ENCODE data around the gene SERPINB1. TPM values are rescaled to one million over a fixed set of nuclear protein-coding genes. Genes with fewer than 3 reads are reported as not detected.

The SERPINB1 gene
- total RNA-seq, 1 donor: 324 TPM

- DNase-seq (ENCODE audit: low read depth in 2 of 3, low spot score in 2 of 3): no peak
Observed at GRCh38 chr6:2795162-2795561, 46.5 kb downstream of the SERPINB1 start.

- DNase-seq (ENCODE audit: low read depth in 2 of 3, low spot score in 2 of 3): no peak
Observed at GRCh38 chr6:2794171-2794730, 47.4 kb downstream of the SERPINB1 start.

- DNase-seq (ENCODE audit: low read depth in 2 of 3, low spot score in 2 of 3): peak in 2 of 3 donors; percentile 76 to 82
Observed at GRCh38 chr6:2793534-2794151, 48.0 kb downstream of the SERPINB1 start.

- DNase-seq (ENCODE audit: low read depth in 2 of 3, low spot score in 2 of 3): no peak
Observed at GRCh38 chr6:2792330-2793110, 49.1 kb downstream of the SERPINB1 start.

- no peak for DNase-seq (ENCODE audit: low read depth in 2 of 3, low spot score in 2 of 3)
Observed at GRCh38 chr6:2791450-2791974, 50.2 kb downstream of the SERPINB1 start.

- DNase-seq (ENCODE audit: low read depth in 2 of 3, low spot score in 2 of 3): peak in 2 of 3 donors; percentile 80 to 87
Observed at GRCh38 chr6:2790588-2791449, 50.8 kb downstream of the SERPINB1 start.

GRCh38 chr6:2786269-2786668, 55.4 kb downstream of the SERPINB1 start:
- DNase-seq (ENCODE audit: low read depth in 2 of 3, low spot score in 2 of 3): no peak

- DNase-seq (ENCODE audit: low read depth in 2 of 3, low spot score in 2 of 3): no peak
Observed at GRCh38 chr6:2784930-2785329, 56.7 kb downstream of the SERPINB1 start.

- no peak for DNase-seq (ENCODE audit: low read depth in 2 of 3, low spot score in 2 of 3)
Observed at GRCh38 chr6:2784061-2784460, 57.6 kb downstream of the SERPINB1 start.

- peak in 2 of 3 donors; percentile 73 to 90 for DNase-seq (ENCODE audit: low read depth in 2 of 3, low spot score in 2 of 3)
Observed at GRCh38 chr6:2783188-2783963, 58.3 kb downstream of the SERPINB1 start.

- peak in 1 of 3 donors; percentile 32 for DNase-seq (ENCODE audit: low read depth in 2 of 3, low spot score in 2 of 3)
Observed at GRCh38 chr6:2782825-2783187, 58.9 kb downstream of the SERPINB1 start.

GRCh38 chr6:2782356-2782708, 59.3 kb downstream of the SERPINB1 start:
- no peak for DNase-seq (ENCODE audit: low read depth in 2 of 3, low spot score in 2 of 3)

Small RNAs within 50 kb of the gene (small RNA-seq; reads per million reads assigned to genes)
- gene MIR4645: 0.20 reads per million

Other genes starting within 250 kb of the SERPINB1 start
- gene MYLK4, start 90.9 kb downstream of the SERPINB1 start, total RNA-seq: 1.6 TPM
- 108 TPM for gene WRNIP1, start 76.5 kb downstream of the SERPINB1 start, total RNA-seq
- 26.4 TPM for gene SERPINB9, start 61.4 kb upstream of the SERPINB1 start, total RNA-seq
- 113 TPM for gene SERPINB6, start 129.7 kb upstream of the SERPINB1 start, total RNA-seq
- gene NQO2, start 158.0 kb upstream of the SERPINB1 start, total RNA-seq: 21.8 TPM
- 13.5 TPM for gene RIPK1, start 226.6 kb upstream of the SERPINB1 start, total RNA-seq